ENCODE data around the gene SLC22A5. TPM values are rescaled to one million over a fixed set of nuclear protein-coding genes. Genes with fewer than 3 reads are reported as not detected.

The SLC22A5 gene
- total and polyA plus RNA-seq, 2 of the 8 experiments (the other 6 are each of a cell fraction or from before 2014, with no cell fraction given) = 4.0 to 9.0 TPM

GRCh38 chr5:132372542-132372941, 3.0 kb downstream of the SLC22A5 start:
- no peak overlapping the region for H3K4me2 ChIP-seq (ENCODE audit: insufficient read depth in 1 of 2, low read depth in 2 of 2, low read length in 2 of 2)
- CTCF ChIA-PET (ENCODE audit: partially characterized antibody) = interaction anchor here (0.7 to 2.0 kb wide), 6 partner anchors 14 to 307 kb away, joined by 3 to 7 read pairs (median 3); no protein-coding TSS in a partner anchor
- no peak for TF ChIP-seq RXRA (IDR thresholded peaks at IDR 0.05; ENCODE audit: insufficient read depth, low read depth, low read length)

More at GRCh38 chr5:132372542-132372941, 3.0 kb downstream of the SLC22A5 start:
- Histone ChIP-seq H2BK120ac (replicated peaks; ENCODE audit: low read depth, low read length) (no peak overlapping the region), H2AK5ac (ENCODE audit: low read depth, low read length) (no peak overlapping the region), H3K23me2 (ENCODE audit: low read depth, low read length) (peaks cover 12% of the 10 kb centered on the region; the same call in 1 of the 2 replicates), H3K4me1 (replicated peaks in 1 of 4; ENCODE audit: control insufficient read depth in 3 of 4, insufficient read depth in 4 of 4, low read length in 3 of 4) (peaks cover 0 to 4% (median 2%) of the 10 kb centered on the region in 4 experiments; a peak in 2 of 7 replicates), H3K9me3 (ENCODE audit: insufficient read depth in 2 of 2, low read depth in 1 of 2, low read length in 1 of 2) (no peaks in the 10 kb centered on the region), H2BK5ac (ENCODE audit: low read depth, low read length) (no peak overlapping the region), H3K4me3 (ENCODE audit: extremely low read depth in 1 of 4, insufficient read depth in 2 of 4, low read depth in 3 of 4, low read length in 4 of 4) (no peak overlapping the region), H4K8ac (ENCODE audit: extremely low read depth, insufficient read depth, low read length) (no peak overlapping the region), H3K27ac (ENCODE audit: low read depth, low read length) (no peak overlapping the region), H3K4ac (replicated peaks; ENCODE audit: insufficient read length, low read depth, low read length) (no peak overlapping the region), H2AFZ (ENCODE audit: low read length) (no peak overlapping the region), H4K5ac (ENCODE audit: insufficient read length, low read depth, low read length) (no peak overlapping the region), H3K79me1 (ENCODE audit: low read depth, low read length) (no peaks in the 10 kb centered on the region), H3K27me3 (replicated peaks in 1 of 4; ENCODE audit: control insufficient read depth in 3 of 4, extremely low read depth in 1 of 4, insufficient read depth in 3 of 4, low read length in 3 of 4) (peaks cover 0 to 18% (median 8%) of the 10 kb centered on the region in 4 experiments; a peak in 5 of 7 replicates), H3K14ac (ENCODE audit: insufficient read length) (no peak overlapping the region), H4K91ac (replicated peaks; ENCODE audit: insufficient read length, low read length) (no peak overlapping the region), H3K36me3 (ENCODE audit: control insufficient read depth in 2 of 4, insufficient read depth in 4 of 4, low read length in 3 of 4) (no peaks in the 10 kb centered on the region), H2BK12ac (ENCODE audit: low read depth, low read length) (no peak overlapping the region), H3K23ac (ENCODE audit: insufficient read length) (no peak overlapping the region), H2BK15ac (ENCODE audit: low read length) (no peak overlapping the region), H3K18ac (ENCODE audit: extremely low read depth, low read length) (no peak overlapping the region), H3K79me2 (ENCODE audit: control insufficient read depth in 1 of 2, insufficient read depth in 2 of 2, low read length in 2 of 2) (no peaks in the 10 kb centered on the region), H2BK20ac (ENCODE audit: low read length) (no peak overlapping the region), H4K20me1 (replicated peaks in 1 of 2; ENCODE audit: control insufficient read depth in 1 of 2, insufficient read depth in 2 of 2, low read length in 2 of 2) (no peaks in the 10 kb centered on the region), H3K9ac (replicated peaks in 1 of 4; ENCODE audit: extremely low read depth in 1 of 4, low read depth in 3 of 4, low read length in 3 of 4) (no peak overlapping the region), H3K56ac (replicated peaks; ENCODE audit: insufficient read length, low read depth, low read length) (no peak overlapping the region)
- FAIRE-seq (no peak), DNase-seq (ENCODE audit: low read depth in 1 of 2, low spot score in 2 of 2) (no peak)
- POLR2A ChIA-PET (ENCODE audit: partially characterized antibody) = interaction anchor here (0.8 kb wide), 1 partner anchor 11 kb away, joined by 3 read pairs; no protein-coding TSS in a partner anchor

All from H1 (cell line).